Ovary (tissue), 9 donors: ENCODE measurements around the gene SCGN. TPM values are rescaled to one million over a fixed set of nuclear protein-coding genes. Genes with fewer than 3 reads are reported as not detected.

Source experiments
- DNase-seq, 5 donors: peaks; one replicate each; pipeline ENCODE4 v3.0.0-alpha.2; 2019 to 2020
- H3K27ac ChIP-seq, 2 donors: fragments of 200-600 bp; one replicate each; pipeline versions ENCODE4 v1.5.1 to v1.8.0; 2019 to 2022
- H3K27me3 ChIP-seq: fragments of 200-600 bp; one replicate; pipeline ENCODE4 v1.8.0; 2022
- H3K36me3 ChIP-seq: fragments of 200-600 bp; sonication (generic); one replicate; pipeline ENCODE4 v1.5.1; 2019
- H3K4me1 ChIP-seq: one replicate; pipeline ENCODE4 v1.8.1; 2013; ENCODE audit warnings: mild to moderate bottlenecking, moderate library complexity; ENCODE audit not compliant: insufficient read depth
- H3K4me3 ChIP-seq: fragments of 200-600 bp; sonication (generic); one replicate; pipeline ENCODE4 v1.5.1; 2017
- H3K9me3 ChIP-seq, 2 donors: fragments of 200-600 bp in 1 of 2; sonication (generic) in 1 of 2; one replicate each; pipeline versions ENCODE4 v1.5.1 to v1.8.1; 2013 to 2019; ENCODE audit warnings: mild to moderate bottlenecking in 1 of 2, moderate library complexity in 1 of 2
- CTCF ChIP-seq, 3 donors: fragments of 450-650 bp in 2 of 3; fragments of 200-600 bp in 1 of 3; IDR thresholded peaks; one replicate each; pipeline versions ENCODE4 v1.5.1 to v1.8.0; 2016 to 2022; ENCODE audit warnings: antibody characterized with exemption in 3 of 3, mild to moderate bottlenecking in 1 of 3
- EP300 ChIP-seq: sonication (generic); formaldehyde crosslinking; IDR thresholded peaks from one replicate; pipeline ENCODE4 v1.6.1; 2017; ENCODE audit warnings: antibody characterized with exemption
- POLR2A ChIP-seq: fragments of 450-650 bp; IDR thresholded peaks from one replicate; pipeline ENCODE4 v1.6.1; 2017; ENCODE audit warnings: antibody characterized with exemption, mild to moderate bottlenecking, moderate library complexity
- WGBS, 3 donors: extraction: QIAGEN DNeasy Blood & Tissue Kit in 1 of 3; methylation state at CpG; one replicate each; pipeline versions ENCODE4 v1.1.5 to v1.1.7; 2013 to 2017; 5-methylcytosine and 5-hydroxymethylcytosine counted together
- intact Hi-C, 4 donors: fragments of 100-400 bp; cut with DNase I; formaldehyde crosslinking; loops; one replicate each; pipeline versions ENCODE4 v1.11.0 to v1.15.1; 2022 to 2023
- polyA plus RNA-seq, 2 donors: library from polyadenylated mRNA; stranded (reverse); fragments of 200-250 nt in 1 of 2; fragments of 350-450 nt in 1 of 2; fragmentation: Illumina TruSeq in 1 of 2; extraction: RNeasy Lipid Tissue Mini Kit (QIAGEN cat#74804) in 1 of 2; gene quantifications; one replicate each; pipeline ENCODE4 v1.2.3, GENCODE V29; 2013 to 2014
- total RNA-seq, 7 donors: library from RNA; depleted of rRNA in 2 of 7; stranded (reverse); fragments of >200 nt in 2 of 7; fragmentation: NEBNext Ultra II Directional in 3 of 7; extraction: Animal tissue kit (Norgen Biotek cat#: 25700) in 3 of 7; gene quantifications; one replicate each; pipeline versions ENCODE4 v1.1.0 to v1.2.4, GENCODE V29; 2016 to 2023
- donor health status: DM: no; HTN: no; CAD: no; lungs with moderate emphysema.
- donor health status: DM: no; HTN: no; CAD: no.
- donor health status: Bipolar disorder and iron deficiency.
- donor health status: DM: yes; HTN: yes; CAD: no.
- donor health status: DM: no; HTN: no; CAD: no.
- donor health status: DM: yes; HTN: yes; CAD: no.

Gene SCGN
- total and polyA plus RNA-seq, 9 donors, result 0.08 to 1.8 (median 0.28) TPM; not detected in 5

DNA sequence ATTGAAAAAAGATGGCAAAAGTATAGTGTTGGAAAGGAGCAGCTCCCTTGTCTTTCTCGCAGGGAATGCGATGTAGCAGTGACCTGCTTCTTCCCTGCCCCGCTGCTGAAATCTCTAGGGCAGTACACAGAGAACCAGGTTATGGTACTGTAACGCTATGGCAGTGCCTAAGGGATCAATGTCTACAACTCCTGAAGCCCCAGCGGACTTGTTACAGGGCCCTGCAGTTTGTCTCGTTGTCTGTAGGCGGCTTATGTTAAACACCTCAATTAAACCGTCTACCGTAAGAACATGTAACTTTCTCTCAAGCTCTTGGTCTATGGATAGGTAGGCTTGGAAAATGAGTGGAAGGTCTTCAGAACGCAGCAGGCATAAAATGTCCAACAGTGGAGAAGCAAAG, 57.7 kb downstream of the SCGN start:
- Histone ChIP-seq H3K36me3 (no peaks in the 10 kb centered on the region), H3K9me3 (no peaks in the 10 kb centered on the region), H3K27ac (no peak overlapping the region), H3K4me3 (no peak overlapping the region), H3K27me3 (no peaks in the 10 kb centered on the region), H3K4me1 (no peaks in the 10 kb centered on the region)
- 91 to 96% (median 95%) methylated on average over 10 of the region's 10 CpGs for WGBS, 3 donors
- intact Hi-C loops, result loop anchor here in 1 of 4 donors (10.0 kb wide), 1 partner anchor 485 kb away; no protein-coding TSS in a partner anchor
- TF ChIP-seq POLR2A (no peak), CTCF (IDR thresholded peaks at IDR 0.05) (no peak), EP300 (no peak)
- DNase-seq, result no peak

DNA sequence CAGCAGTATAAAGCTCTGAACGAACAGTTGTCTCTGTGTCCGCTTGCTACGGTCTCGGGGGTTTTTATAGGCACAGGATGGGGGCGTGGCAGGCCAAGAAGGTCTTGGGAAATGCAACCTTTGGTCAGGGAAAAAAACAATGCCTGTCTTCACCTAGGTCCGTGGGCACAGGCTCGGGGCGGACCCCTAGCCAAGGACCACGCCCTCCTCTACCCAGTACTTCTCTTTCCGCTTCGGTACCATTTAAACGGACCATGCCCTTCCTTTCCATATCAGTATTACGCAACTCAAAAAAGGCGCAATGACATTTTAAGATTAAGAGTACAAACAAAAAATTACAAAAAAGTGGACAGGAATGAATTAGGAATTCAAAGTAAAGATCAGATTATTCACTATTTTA, 58.3 kb downstream of the SCGN start:
- no peaks in the 10 kb centered on the region for H3K9me3 ChIP-seq
- intact Hi-C loops, result loop anchor here in 1 of 4 donors (10.0 kb wide), 1 partner anchor 485 kb away; no protein-coding TSS in a partner anchor
- WGBS, 3 donors, result 81 to 94% (median 92%) methylated on average over 14 of the region's 14 CpGs
- DNase-seq, result no peak
- no peaks in the 10 kb centered on the region for H3K4me1 ChIP-seq
- no peak overlapping the region for H3K4me3 ChIP-seq
- TF ChIP-seq CTCF (IDR thresholded peaks at IDR 0.05), result no peak
- no peak for TF ChIP-seq POLR2A
- no peak for TF ChIP-seq EP300
- H3K27me3 ChIP-seq, result no peaks in the 10 kb centered on the region
- no peaks in the 10 kb centered on the region for H3K36me3 ChIP-seq
- H3K27ac ChIP-seq, result no peak overlapping the region

GRCh38 chr6:25713824-25714223, 61.8 kb downstream of the SCGN start:
- TF ChIP-seq EP300 (no peak), POLR2A (no peak), CTCF (IDR thresholded peaks at IDR 0.05) (no peak)
- H3K4me1 ChIP-seq, result no peaks in the 10 kb centered on the region
- H3K27me3 ChIP-seq, result no peaks in the 10 kb centered on the region
- intact Hi-C loops, result loop anchor here in 1 of 4 donors (10.0 kb wide), 1 partner anchor 489 kb away; no protein-coding TSS in a partner anchor
- no peak overlapping the region for H3K27ac ChIP-seq
- H3K4me3 ChIP-seq, result no peak overlapping the region
- 23 to 43% (median 36%) methylated on average over 1 of the region's 1 CpG for WGBS, 3 donors
- no peaks in the 10 kb centered on the region for H3K9me3 ChIP-seq
- DNase-seq, result no peak
- no peaks in the 10 kb centered on the region for H3K36me3 ChIP-seq

DNA sequence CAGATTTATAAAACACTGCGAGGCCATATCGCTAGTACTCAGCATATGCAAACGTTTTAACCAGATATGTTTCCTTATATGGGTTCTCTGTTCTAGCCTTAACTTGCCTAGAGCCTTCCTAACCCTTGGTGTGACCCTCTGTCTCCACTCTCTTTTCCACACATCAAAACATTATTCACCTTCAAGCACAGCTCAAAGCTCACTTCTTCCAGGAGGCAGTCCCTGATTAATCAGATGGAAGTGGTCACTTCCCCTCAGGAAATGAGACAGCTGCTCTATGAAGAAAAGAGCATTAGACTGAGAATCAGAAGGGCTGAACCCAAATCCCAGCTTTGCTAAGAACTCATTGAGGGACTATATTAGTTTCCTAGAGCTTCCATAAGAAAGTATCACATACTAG, 62.8 kb downstream of the SCGN start:
- Histone ChIP-seq H3K4me3 (no peak overlapping the region), H3K27me3 (no peaks in the 10 kb centered on the region), H3K36me3 (no peaks in the 10 kb centered on the region), H3K27ac (no peak overlapping the region), H3K4me1 (no peaks in the 10 kb centered on the region), H3K9me3 (no peaks in the 10 kb centered on the region)
- intact Hi-C loops, result loop anchor here in 1 of 4 donors (10.0 kb wide), 1 partner anchor 490 kb away; no protein-coding TSS in a partner anchor
- TF ChIP-seq POLR2A (no peak), EP300 (no peak), CTCF (IDR thresholded peaks at IDR 0.05) (no peak)
- no peak for DNase-seq
- 34 to 37% (median 35%) methylated on average over 3 of the region's 3 CpGs for WGBS, 3 donors
